Erythroblast (primary cell): Measurements from ENCODE around the gene AUTS2.

Source experiments
- GATA1 ChIP-seq: IDR thresholded peaks from 2 replicates; pipeline ENCODE4 v1.6.1; 2011; ENCODE audit warnings: low read depth, mild to moderate bottlenecking, control low read depth, low read length, moderate library complexity
- POLR2A ChIP-seq: IDR thresholded peaks from 2 replicates; pipeline ENCODE4 v1.6.1; 2011; ENCODE audit warnings: mild to moderate bottlenecking, low read length

DNA sequence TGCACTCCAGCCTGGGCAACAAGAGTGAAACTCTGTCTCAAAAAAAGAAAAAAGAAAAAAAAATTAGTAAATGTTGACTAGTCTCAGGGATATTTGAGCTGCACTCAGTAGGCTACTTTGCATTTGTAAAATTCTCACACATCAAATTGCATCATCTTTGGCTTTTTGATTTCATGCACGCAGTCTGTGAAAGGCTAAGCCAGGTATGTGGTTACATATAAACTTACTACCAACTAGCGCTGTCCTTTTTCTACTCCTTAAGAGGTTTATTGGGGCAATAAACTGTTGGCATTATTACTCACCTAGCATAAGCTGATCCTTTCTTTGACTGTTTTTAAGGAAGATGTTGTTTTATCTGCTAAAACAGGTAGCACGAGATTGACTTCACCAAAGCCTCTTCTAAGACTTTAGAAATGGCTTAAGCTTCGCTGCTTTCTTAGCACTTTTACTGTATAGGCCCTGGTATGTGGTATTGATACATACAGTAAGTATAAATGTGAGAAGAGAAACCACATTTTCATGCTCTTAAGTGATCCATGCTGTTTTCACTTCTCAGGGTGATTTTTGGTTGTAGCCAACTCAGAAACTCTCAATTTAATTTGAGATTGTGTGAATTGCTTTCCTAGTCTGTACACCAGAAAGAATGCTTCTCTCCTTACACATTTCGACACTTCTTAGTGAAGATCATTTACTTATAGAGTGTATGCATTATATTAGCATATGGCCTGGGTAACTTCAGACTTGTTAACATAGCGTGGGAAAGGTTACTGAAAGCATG is 323.9 kb downstream of the AUTS2 start:
- TF ChIP-seq POLR2A (no peak), GATA1 (no peak)
